ENCODE results near the gene ARHGEF19.
"Not testable (repeated sequence)": the region's sequence is repeated elsewhere in the genome, so short reads cannot be mapped to it uniquely, and the experiment has no call there.

The ARHGEF19 gene

DNA sequence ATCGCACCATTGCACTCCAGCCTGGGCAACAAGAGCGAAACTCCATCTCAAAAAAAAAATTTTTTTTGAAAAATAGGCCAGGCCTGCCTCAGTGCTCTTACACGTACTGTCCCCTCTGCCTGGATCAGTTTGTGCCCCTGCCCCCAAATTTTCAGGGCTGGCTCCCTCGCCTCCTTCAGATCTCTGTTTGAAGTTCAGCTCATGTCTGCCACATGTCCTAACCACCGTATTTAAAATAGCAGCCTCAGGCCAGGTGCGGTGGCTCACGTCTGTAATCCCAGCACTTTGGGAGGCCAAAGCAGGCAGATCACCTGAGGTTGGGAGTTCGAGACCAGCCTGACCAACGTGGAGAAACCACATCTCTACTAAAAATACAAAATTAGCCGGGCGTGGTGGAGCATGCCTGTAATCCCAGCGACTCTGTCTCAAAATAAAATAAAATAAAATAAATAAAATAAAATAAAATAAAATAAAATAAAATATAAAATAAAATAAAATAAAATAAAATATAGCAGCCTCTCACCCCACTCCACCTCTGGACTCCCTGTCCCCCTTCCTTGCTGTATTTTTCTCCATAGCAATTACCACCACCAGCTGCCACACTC is 48.7 kb downstream of the ARHGEF19 start:
- DNase-seq, result not testable (repeated sequence)

DNA sequence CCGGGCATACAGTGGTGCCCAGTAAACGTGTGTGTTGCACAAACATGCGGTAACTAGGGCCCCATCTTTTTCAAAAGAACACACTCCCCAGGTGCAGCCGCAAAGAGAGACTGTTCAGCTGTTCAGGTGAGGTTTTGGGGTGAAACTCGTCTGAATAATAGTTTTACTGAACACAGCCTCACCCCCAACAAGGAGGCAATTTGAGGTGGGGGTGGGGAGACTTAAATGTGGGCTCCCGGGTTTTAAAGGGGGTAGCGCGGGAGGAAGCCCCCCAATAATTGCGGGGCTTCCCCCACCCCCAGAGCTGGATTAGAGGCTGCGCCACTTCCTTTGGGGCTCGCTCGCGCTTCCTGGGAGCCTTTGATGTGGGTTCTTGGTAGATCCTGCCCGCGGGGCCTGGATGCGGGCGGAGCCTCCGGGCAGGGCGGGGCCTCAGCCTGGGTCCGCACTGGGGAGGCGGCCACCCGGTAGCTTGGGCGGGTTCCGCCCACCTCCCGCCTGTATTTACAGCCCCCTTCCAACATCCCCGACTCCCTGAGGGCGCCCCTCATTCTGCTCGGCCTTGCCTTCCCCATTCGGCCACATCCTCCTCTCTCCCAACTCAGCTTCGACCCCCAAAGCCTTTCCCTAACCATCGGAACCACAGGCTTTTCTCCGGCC is 50.2 kb downstream of the ARHGEF19 start:
- DNase-seq, result peak; percentile 79

DNA sequence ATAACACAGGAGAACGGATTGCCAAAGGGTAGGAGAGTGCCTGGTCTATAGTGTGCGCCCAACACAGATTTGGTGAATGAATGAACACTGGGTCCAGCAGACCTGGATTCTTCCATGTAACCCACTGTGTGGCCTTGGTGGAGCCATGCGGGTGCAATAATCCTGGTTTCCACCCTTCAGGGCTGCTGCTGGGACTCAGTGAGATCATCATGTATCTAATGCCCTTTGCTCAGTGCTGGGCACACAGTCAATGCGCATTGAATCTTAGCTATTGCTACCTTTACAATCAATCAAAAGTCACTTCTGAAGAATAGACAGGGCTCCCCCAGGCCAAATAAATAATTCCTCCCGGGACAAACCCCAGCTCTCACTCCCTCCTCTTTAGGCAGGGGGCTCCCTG is 50.7 kb downstream of the ARHGEF19 start:
- DNase-seq, result no peak

DNA sequence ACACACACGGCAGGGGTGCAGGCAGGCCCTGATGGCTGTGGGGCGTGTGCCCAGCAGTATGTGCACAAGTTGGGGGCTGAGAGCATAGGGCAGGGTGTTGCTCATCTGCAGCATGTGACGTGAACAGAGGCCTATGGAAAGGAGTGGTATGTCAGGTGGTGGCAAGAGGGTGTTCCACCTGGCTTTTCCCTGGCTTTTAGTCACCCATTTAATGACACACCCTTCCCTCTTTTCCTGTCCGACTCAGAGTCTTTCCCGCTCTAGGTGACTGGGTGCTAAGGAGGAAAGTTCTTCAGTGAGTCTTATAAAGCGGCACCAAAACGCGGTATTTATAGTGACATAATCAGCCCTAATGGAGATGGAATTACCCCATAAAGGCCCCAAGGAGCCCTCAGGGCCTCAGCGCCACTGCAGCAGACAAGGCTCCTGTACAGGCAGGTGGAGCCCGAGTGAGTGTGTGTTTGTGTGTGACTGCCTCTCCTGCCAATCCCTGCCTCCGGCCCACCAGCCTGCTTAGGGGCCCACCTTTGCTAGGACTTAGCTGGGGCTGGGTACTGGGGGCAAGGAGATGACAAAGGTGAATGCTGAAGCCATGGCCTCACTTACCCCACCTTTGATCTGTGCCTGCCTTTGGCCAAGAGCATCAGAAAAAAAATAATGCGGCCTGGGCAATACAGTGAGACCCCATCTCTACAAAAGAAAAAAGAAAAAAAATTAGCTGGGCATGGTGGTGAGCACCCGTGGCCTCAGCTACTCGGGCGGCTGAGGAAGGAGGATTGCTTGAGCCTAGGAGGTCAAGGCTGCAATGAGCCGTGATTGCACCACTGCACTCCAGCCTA is 53.2 kb downstream of the ARHGEF19 start:
- DNase-seq, result no peak

DNA sequence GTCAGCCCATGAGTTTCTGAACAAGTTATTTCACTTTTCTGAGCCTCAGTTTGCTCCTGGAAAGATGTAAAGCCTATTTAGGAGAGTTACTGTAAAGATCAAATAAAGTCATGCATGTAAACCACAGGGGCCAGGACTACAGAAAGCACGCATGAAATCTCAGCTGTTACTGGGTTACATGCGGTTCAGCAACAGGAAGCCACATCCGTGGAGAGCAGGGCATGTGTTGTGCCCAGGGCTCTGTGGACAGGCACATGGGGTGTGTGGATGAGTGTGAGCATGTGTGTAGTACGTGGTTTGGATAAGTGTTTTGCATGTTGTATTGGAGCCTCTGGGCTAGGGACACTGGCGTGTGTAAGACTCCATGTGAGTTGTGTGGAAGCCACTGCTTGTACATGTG is 54.4 kb downstream of the ARHGEF19 start:
- peak; percentile 48 for DNase-seq

DNA sequence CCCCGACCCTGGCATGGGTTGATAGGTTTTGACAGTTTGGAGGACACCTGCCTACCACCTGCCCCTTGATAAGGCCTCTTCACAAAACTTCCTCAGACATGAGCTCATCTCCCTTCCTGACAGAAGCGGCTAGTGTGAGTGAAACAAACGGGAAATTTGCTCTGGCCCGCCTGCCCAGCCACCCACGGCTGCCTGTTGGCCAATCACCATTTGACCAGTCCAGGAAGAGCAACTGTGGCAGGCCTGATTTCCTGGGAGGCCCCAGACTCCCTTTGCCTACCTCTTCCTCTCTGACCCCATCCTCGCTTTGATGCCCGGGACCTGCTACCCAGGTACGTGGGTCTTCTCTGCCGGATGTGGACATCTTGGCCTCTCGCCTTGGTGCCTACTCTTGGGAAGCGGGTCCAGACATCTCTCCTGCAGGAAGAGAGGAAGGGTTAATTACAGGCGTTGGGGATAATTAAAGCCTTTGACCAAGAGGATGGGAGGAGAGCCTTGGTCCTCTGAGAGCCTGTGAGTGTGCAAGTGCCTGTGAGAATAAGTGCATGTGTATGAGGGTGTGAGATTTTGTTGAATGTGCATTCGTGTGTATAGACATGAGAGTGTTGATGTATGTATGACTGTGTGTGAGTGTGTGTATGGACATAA is 55.5 kb downstream of the ARHGEF19 start:
- no peak for DNase-seq

DNA sequence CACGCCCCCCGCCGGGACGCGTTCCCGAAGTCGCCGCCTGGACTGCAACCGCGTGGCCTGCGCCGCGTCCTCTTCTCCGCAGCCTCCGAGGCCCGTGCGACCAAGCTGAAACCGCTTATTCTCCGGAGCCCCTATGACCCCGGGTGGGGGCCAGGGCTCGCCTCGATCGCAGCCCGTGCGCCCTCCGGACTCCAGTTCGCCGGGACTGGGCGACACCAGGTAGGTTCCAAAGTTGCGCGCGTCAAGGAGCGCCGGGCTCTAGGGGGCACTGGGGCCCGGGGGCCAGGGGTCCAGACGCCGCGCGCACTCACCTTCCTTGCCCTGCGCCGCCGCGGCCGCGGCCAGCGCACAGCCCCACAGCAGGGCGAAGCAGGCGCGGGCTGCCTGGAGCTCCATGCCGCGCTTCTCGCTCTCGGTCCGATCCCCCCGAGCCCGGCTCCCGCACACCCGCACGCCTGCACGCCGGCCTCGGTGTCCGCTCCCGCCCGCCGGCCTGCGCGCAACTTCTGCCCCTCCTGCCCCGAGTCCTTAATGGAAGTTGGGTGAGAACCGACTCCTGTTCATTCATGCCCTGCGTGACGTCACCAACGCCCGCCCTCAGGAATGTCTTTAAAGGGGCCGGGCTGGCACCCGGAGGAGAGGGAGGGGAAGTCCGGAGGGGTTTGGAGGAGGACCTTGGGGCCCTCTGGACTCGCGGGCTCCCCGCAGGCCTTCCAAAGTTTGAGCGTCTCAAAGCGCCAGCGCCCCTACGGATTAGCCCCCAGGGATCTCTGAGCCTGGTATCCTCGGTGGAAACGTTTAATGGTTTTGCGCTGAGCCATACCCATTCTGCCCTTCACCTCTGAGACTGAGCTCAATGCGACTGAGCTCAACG is 56.7 kb downstream of the ARHGEF19 start, which contains the start of gene EPHA2:
TSS of gene EPHA2 (minus strand) at position 533 of the 874 bp plus-strand sequence. CDS start at position 396, 137 bp downstream.
- DNase-seq, result no peak

DNA sequence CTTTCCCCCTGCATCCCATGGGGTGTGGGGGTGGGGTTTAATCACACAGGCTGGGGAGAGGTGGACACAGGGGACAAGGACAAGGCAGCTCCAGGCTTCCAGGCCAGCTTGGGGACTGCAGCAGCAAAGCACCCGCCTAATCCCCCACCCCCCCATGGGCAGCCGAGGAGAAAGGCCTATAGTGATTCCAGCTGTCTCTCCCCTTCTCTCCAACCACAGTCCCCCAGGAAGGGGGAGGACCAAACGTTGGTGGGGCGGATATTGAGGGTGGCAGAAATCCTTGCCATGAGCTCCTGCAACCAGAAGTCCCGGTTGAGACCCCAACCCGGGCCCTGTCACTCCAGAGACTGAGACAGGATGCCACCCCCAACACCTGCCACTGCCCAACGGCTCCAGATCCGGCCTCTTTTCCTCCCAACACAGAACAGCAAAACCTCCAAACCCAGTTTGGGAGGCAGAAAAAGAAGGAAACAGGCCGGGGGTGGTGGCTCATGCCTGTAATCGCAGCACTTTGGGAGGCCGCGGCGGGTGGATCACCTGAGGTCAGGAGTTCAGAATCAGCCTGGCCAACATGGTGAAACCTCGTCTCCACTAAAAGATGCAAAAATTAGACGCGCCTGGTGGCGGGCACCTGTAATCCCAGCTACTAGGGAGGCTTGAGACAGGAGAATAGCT is 58.3 kb downstream of the ARHGEF19 start:
- DNase-seq, result no peak

DNA sequence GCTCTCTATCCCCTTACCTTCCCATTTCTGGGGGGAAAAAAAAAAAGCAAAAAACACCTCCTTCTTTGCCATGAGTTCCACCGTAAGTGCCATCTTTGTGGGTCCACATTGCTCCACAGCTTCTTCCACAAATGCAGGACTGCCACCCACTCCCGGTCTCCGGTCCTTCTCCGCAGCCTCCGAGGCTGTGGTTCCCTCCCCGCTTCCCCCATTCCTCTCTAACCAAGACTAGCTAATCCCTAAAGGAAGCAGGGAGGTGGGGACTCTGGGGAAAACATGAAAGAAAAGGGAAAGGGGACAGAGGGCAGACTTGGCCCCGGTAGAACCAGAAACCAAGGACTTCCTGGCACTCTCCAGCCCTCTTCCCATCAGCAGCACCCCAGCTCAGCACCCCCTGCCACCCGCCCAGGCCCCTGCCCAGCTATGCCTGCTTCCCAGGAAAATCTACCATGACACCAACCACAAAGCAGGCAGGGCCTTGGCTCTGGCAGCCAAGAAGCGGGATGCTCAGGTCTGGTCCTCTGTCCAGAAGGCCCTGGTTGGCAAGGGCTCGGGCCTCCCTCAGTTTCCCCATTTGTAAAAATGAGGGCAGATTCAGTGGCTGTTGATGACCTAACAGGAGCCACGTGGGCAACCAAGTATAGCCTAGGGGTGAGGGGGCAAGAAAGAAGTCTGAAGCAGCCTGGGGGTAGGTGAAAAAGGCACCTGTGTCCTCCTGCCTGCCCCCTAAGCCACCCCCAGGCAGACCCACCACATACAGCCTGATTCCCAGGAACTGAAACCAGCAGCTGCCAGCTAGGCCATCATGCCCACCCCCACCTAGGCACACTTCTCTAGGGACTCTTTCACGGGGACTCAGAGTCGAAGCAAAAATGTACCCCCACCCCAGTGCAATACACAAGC is 59.1 kb downstream of the ARHGEF19 start:
- no peak for DNase-seq

DNA sequence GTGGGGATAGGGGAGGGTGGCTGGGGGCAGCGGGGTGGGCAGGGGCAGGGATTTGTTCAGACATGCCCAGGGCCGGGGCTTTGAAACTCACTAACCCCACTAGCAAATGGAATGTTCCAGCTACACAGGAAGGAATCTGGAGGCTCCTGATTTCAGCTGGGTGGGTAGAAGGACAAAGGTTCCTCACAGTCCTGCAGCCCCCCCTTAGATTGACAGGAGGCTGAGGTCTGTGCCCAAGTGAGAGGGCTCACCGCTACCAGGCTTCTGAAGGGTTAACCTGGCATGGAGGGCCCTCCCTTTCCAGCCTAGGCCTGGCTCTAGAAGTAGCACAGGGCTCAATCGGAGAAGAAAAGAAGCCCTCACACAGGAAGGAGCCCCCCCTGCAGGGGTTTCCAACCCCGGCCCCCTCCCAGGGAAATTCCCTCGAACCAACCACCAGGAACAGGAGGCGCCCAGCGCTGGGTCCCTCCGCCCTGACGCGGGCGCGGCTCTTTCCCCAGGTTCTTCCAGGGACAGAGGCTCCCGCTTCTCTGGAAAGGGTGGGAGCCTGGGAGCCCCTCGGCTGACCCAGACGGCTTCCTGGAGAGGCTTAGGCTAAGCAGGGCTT is 59.9 kb downstream of the ARHGEF19 start:
- no peak for DNase-seq

DNA sequence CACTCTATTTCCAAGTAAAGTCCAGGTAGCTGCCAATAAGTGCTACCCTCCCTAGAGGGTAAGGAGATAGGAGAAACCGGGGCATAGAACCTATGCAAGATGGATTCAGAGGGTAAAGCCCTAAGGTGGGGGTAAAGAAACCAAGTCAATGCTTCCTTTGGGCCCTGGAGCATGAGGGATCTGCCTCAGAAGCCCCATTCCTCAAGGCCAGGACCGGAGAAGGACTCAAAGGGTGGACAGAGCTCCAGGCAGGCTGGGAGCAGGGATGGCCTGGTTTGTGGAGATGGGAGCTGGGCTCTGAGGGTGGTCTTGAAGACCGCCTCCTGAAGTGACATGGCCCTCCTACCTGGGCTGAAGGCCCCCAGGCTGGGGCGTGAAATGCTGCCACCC is 60.5 kb downstream of the ARHGEF19 start:
- no peak for DNase-seq

DNA sequence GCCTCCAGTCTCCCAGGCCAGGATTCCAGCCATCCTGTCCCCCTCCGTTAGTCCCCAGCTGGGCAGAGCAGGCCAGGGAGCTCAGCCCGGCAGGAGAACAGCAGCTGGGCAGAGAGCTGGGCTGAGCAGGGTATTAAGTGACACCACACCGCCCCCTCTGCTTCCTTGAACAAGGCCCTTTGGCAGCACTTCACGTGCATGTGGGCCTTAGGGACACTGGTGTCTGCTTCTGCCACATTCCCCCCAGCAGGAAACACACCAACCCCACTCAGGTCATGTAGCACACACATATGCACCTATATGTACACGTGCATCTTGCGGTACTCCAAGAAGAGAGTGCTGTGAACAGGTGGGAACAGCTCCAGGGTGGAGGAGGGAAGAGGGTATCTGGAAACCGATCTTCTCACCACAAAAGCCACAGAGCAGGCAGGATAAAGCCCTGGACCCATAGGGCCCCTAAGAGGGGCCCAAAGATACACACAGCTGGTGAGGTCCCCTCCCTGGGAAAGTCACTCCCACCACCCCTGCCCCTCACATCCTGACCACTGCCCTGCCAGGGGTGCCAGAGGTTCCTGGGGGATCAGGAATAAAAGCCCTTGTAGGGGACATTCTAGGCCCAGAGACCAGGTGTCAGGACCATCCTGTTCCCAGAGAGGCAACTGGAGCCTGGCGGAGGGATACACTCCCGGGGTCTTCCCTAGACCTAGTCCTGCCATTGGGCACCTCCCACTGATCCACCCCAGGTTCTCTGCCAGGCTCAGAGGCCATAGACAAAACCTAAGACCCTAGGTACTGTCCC is 61.1 kb downstream of the ARHGEF19 start:
- no peak for DNase-seq

DNA sequence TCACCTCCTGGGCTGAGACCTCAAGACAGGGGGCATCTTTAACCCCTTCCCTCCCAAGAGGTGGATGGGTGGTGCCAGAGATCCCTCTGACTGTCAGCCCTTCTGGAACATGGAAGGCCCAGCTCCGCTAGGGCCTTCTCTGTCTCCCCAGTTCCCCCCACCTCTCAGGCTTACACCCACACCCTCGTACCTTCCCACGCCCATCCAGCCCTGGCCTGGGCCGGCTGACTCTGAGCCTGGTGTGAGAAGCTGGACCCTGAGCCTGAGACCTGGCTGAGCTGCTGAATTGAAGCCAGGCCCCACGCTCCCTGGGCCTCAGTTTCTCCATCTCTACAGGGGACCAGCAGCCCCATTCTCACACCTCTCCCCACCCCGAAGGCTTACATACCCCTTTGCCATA is 61.9 kb downstream of the ARHGEF19 start:
- no peak for DNase-seq

DNA sequence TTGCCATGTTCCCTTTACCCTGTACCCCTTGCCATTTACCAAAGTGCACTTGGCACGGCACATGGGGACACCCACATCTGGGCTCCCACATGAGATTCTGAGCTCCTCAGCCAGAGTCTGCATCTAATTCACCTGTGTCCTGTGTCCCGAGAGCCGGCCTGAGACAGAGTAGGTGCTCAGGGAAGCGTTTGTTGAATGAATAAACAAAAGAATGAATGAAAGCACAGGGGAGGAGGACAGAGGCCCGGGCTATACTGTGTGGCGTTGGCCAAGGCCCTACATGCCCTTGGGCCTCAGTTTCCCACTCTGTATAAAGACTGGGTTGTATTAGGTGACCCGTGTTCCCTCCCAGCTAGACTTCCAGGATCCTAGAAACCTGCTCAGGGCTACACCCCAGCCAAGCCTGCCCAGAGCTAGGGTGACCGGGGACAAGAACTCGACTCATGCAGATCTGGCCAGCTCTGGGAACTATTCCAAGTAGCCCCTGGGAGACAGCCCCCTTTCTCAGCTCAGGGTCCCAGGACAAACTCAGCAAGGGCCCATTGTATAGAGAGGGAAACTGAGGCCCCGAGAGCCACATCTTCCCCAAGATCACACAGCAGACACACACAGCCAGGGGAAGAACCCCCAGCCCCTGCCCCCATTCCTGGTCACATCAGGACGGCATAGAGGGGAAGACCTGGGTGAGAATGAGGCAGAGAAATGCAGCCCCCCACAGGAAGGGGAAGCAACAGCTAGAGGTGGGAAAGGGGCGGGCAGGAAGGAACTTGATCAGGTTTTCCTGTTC is 62.6 kb downstream of the ARHGEF19 start:
- DNase-seq, result no peak

DNA sequence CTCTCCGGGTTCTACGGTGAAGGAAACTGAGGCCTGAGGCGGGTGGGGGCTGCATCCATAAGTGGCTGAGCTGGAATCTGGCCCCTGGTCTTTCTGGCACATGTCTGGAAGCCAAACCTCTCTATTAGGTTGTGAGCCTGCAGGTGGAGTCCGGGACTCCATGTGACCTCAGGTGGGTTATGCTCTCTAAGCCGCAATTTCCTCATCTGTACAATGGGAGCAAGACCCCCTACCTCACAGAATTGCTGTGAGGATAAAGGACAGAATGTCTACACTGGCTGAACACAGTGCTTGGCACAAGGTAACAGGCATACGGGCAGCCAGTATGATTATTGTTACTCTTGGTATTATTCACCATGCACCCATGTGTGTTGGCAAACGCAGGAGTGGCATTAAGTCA is 63.3 kb downstream of the ARHGEF19 start:
- no peak for DNase-seq

DNA sequence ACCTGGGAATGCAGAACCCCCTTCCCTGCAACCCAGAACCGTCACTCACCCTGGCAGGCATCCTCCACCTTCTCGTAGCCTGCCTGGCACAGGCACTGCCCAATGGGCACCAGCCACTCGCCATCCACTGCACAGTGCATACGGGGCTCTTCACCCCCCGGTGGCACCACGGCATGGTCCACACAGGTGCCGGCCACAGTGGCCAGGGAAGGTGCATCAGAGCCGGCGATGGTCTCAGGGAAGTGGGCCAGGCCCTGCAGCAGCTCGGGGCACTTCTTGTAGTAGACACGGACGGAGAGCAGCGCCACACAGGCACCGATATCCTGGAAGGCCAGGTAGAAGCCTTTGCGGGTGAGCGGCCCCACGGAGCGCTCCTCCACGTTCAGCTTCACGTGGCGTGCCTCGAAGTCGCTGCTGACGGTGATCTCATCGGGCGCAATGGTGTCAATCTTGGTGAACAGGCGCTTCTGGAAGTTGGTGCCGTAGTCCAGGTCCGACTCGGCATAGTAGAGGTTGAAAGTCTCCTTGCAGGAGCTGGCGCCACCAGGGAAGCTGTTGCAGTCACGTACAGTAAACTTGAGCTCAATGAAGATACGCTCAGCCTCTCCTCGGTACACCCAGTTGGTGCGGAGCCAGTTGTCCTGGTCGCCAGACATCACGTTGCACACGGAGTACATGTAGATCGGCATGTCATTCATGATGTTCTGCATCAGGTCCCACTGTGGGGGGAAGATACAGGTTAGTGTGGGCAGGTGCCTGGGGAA is 63.9 kb downstream of the ARHGEF19 start:
- DNase-seq, result no peak

Data from CD4-positive, alpha-beta T cell treated with Interleukin-12 subunit alpha and Interleukin-12 subunit beta, for 1 hour (primary cell).